Liver (tissue), 9 donors: ENCODE measurements around the gene DHX35. TPM values are rescaled to one million over a fixed set of nuclear protein-coding genes. Genes with fewer than 3 reads are reported as not detected.

Experiments
- DNase-seq: peaks from one replicate; pipeline ENCODE4 v3.0.0-alpha.2; 2017; ENCODE audit warnings: low spot score
- H3K27ac ChIP-seq, 2 donors: one replicate each; pipeline ENCODE4 v1.7.0; 2013; ENCODE audit warnings: inconsistent platforms in 2 of 2, low read length in 2 of 2, control low read depth in 1 of 2, low read depth in 1 of 2, mild to moderate bottlenecking in 1 of 2
- H3K27me3 ChIP-seq, 4 donors: one replicate each; pipeline versions ENCODE4 v1.6.1 to v1.7.0; 2013; ENCODE audit warnings: low read length in 3 of 4, inconsistent platforms in 1 of 4, mild to moderate bottlenecking in 1 of 4, moderate library complexity in 1 of 4; ENCODE audit not compliant: control insufficient read depth in 4 of 4, insufficient read depth in 4 of 4
- H3K36me3 ChIP-seq, 4 donors: one replicate each; pipeline versions ENCODE4 v1.6.1 to v1.7.0; 2013; ENCODE audit warnings: low read length in 3 of 4, mild to moderate bottlenecking in 3 of 4, low read depth in 1 of 4, moderate library complexity in 1 of 4; ENCODE audit not compliant: control insufficient read depth in 4 of 4, insufficient read depth in 3 of 4
- H3K4me1 ChIP-seq, 4 donors: one replicate each; pipeline versions ENCODE4 v1.6.1 to v1.7.0; 2013; ENCODE audit warnings: low read length in 3 of 4, mild to moderate bottlenecking in 3 of 4, moderate library complexity in 1 of 4; ENCODE audit not compliant: control insufficient read depth in 4 of 4, insufficient read depth in 4 of 4
- H3K4me3 ChIP-seq, 3 donors: one replicate each; pipeline versions ENCODE4 v1.6.1 to v1.7.0; 2013; ENCODE audit warnings: low read length in 3 of 3, control low read depth in 1 of 3, low read depth in 1 of 3, mild to moderate bottlenecking in 1 of 3
- H3K9ac ChIP-seq, 2 donors: one replicate each; pipeline ENCODE4 v1.7.0; 2013; ENCODE audit warnings: low read length in 2 of 2, mild to moderate bottlenecking in 2 of 2, moderate library complexity in 2 of 2, control low read depth in 1 of 2, low read depth in 1 of 2
- H3K9me3 ChIP-seq, 4 donors: one replicate each; pipeline versions ENCODE4 v1.6.1 to v1.7.0; 2013; ENCODE audit warnings: low read length in 3 of 4; ENCODE audit not compliant: control insufficient read depth in 4 of 4
- EGR1 ChIP-seq, 2 donors: IDR thresholded peaks; 2 replicates each; pipeline ENCODE4 v1.6.1; 2016 to 2018; ENCODE audit warnings: antibody characterized with exemption in 2 of 2, low read depth in 2 of 2
- FOXA1 ChIP-seq: IDR thresholded peaks from 2 replicates; pipeline ENCODE4 v1.6.1; 2016; ENCODE audit warnings: antibody characterized with exemption
- FOXA2 ChIP-seq: IDR thresholded peaks from 2 replicates; pipeline ENCODE4 v1.6.1; 2016; ENCODE audit warnings: antibody characterized with exemption
- GABPA ChIP-seq, 2 donors: IDR thresholded peaks in 1 of 2; conservative IDR thresholded peaks in 1 of 2; 2 replicates each; pipeline ENCODE4 v1.6.1; 2016; ENCODE audit warnings: antibody characterized with exemption in 2 of 2, mild to moderate bottlenecking in 1 of 2, moderate library complexity in 1 of 2
- HNF4A ChIP-seq, 2 donors: conservative IDR thresholded peaks; 2 replicates each; pipeline ENCODE4 v1.6.1; 2016; ENCODE audit warnings: antibody characterized with exemption in 2 of 2, mild to moderate bottlenecking in 2 of 2
- HNF4G ChIP-seq: IDR thresholded peaks from 2 replicates; pipeline ENCODE4 v1.6.1; 2016; ENCODE audit warnings: antibody characterized with exemption
- JUND ChIP-seq, 2 donors: IDR thresholded peaks; 2 replicates each; pipeline ENCODE4 v1.6.1; 2016; ENCODE audit warnings: antibody characterized with exemption in 2 of 2
- NR2F2 ChIP-seq: IDR thresholded peaks from 2 replicates; pipeline ENCODE4 v1.6.1; 2016; ENCODE audit warnings: antibody characterized with exemption
- RAD21 ChIP-seq, 2 donors: IDR thresholded peaks; 2 replicates each; pipeline ENCODE4 v1.6.1; 2016; ENCODE audit warnings: antibody characterized with exemption in 2 of 2, mild to moderate bottlenecking in 2 of 2
- RXRA ChIP-seq, 2 donors: IDR thresholded peaks; 2 replicates each; pipeline ENCODE4 v1.6.1; 2017 to 2018; ENCODE audit warnings: antibody characterized with exemption in 2 of 2, mild to moderate bottlenecking in 1 of 2
- SP1 ChIP-seq: IDR thresholded peaks from 2 replicates; pipeline ENCODE4 v1.6.1; 2018; ENCODE audit warnings: antibody characterized with exemption, mild to moderate bottlenecking
- YY1 ChIP-seq: IDR thresholded peaks from 2 replicates; pipeline ENCODE4 v1.6.1; 2016; ENCODE audit warnings: antibody characterized with exemption, mild to moderate bottlenecking
- WGBS: extraction: QIAGEN DNeasy Blood & Tissue Kit; methylation state at CpG from one replicate; pipeline ENCODE4 v1.1.7; 2013; 5-methylcytosine and 5-hydroxymethylcytosine counted together
- polyA plus RNA-seq, 2 donors: library from polyadenylated mRNA; stranded (reverse) in 1 of 2; unstranded in 1 of 2; fragments of 200-250 nt in 1 of 2; fragments of >200 nt in 1 of 2; fragmentation: Nextera tagmentation in 1 of 2; extraction: Ambion mirVana in 1 of 2; gene quantifications; one replicate each; pipeline versions ENCODE4 v1.2.1 to v1.2.3, GENCODE V29; 2013 to 2015
- total RNA-seq, 2 donors: library from RNA; depleted of rRNA; stranded (reverse); fragments of >200 nt; gene quantifications; one replicate each; pipeline ENCODE4 v1.2.3, GENCODE V29; 2014
- TF ChIP-seq, protein P1 (sequence below): IDR thresholded peaks from 2 replicates; pipeline ENCODE4 v1.6.1; 2016; ENCODE audit warnings: antibody characterized with exemption
- TF ChIP-seq, protein P2 (sequence below): IDR thresholded peaks from 2 replicates; pipeline ENCODE4 v1.6.1; 2016; ENCODE audit warnings: antibody characterized with exemption
- TF ChIP-seq, protein P3 (sequence below): fragments of 150-350 bp; IDR thresholded peaks from 2 replicates; pipeline ENCODE4 v1.5.1; 2017; ENCODE audit warnings: improper control_type of control experiment, low read depth, low read length; ENCODE audit not compliant: missing input control
- TF ChIP-seq, protein P4 (sequence below): IDR thresholded peaks from 2 replicates; pipeline ENCODE4 v1.6.1; 2016; ENCODE audit warnings: antibody characterized with exemption, mild to moderate bottlenecking
- TF ChIP-seq, protein P5 (sequence below): IDR thresholded peaks from 2 replicates; pipeline ENCODE4 v1.6.1; 2016; ENCODE audit warnings: antibody characterized with exemption
- donor health status: healthy.
- donor health status: healthy.
- donor health status: healthy.
- donor health status: healthy.
- donor health status: healthy.

The DHX35 gene
- total and polyA plus RNA-seq, 4 donors = 2.7 to 10.6 (median 4.8) TPM

DNA sequence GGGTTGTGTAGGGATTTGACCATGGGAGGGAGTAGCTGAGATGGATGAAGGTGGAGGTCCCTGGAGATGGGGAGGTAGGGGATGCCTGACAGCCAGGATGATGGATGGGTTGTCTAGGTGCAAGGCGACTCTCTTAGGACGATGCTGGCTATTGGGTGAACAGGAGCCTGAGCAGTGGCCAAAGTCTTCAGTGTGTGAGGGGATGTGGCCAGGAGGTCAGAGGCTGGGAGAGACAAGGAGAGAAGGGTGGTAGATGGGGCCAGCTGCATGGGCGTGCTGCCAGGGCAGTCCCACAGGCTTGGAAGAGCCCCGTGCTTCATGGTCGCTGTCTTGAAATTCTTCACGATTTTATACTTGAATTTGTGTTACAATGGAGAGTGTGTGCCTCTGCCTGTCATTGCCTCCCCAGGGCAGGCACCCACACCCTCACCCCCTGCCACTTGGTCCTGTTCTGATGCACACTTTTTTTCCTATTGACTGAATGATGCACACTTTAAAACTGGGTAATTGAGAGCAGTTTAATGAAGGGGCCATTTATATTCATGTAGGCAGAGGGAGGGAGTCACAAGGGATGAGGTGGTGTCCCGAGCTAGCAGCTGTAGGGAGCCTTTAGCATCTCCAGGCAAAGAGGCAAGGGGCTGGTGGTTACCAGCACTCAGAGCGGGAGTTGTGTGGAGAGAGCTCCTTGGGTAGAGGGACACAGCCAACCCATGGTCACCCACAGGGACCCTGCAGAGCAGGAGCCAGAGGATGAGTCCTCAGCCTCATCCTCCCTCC is 120.7 kb downstream of the DHX35 start:
- H3K4me1 ChIP-seq = no peaks in the 10 kb centered on the region
- TF ChIP-seq RAD21 (IDR thresholded peaks at IDR 0.05) = no peak
- no peak for TF ChIP-seq FOXA2
- TF ChIP-seq GABPA (IDR thresholded peaks at IDR 0.05 in 1 of 2, conservative IDR thresholded peaks at IDR 0.05 in 1 of 2) = no peak
- TF ChIP-seq HNF4A (conservative IDR thresholded peaks at IDR 0.05) = no peak
- TF ChIP-seq, protein P1, sequence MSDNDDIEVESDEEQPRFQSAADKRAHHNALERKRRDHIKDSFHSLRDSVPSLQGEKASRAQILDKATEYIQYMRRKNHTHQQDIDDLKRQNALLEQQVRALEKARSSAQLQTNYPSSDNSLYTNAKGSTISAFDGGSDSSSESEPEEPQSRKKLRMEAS = no peak
- TF ChIP-seq SP1 = no peak
- no peak for TF ChIP-seq YY1
- no peak for TF ChIP-seq RXRA (IDR thresholded peaks at IDR 0.05)
- TF ChIP-seq FOXA1 = no peak
- TF ChIP-seq NR2F2 = no peak
- TF ChIP-seq, protein P2, sequence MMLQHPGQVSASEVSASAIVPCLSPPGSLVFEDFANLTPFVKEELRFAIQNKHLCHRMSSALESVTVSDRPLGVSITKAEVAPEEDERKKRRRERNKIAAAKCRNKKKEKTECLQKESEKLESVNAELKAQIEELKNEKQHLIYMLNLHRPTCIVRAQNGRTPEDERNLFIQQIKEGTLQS = no peak
- TF ChIP-seq, protein P3, sequence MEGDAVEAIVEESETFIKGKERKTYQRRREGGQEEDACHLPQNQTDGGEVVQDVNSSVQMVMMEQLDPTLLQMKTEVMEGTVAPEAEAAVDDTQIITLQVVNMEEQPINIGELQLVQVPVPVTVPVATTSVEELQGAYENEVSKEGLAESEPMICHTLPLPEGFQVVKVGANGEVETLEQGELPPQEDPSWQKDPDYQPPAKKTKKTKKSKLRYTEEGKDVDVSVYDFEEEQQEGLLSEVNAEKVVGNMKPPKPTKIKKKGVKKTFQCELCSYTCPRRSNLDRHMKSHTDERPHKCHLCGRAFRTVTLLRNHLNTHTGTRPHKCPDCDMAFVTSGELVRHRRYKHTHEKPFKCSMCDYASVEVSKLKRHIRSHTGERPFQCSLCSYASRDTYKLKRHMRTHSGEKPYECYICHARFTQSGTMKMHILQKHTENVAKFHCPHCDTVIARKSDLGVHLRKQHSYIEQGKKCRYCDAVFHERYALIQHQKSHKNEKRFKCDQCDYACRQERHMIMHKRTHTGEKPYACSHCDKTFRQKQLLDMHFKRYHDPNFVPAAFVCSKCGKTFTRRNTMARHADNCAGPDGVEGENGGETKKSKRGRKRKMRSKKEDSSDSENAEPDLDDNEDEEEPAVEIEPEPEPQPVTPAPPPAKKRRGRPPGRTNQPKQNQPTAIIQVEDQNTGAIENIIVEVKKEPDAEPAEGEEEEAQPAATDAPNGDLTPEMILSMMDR = no peak
- TF ChIP-seq, protein P4, sequence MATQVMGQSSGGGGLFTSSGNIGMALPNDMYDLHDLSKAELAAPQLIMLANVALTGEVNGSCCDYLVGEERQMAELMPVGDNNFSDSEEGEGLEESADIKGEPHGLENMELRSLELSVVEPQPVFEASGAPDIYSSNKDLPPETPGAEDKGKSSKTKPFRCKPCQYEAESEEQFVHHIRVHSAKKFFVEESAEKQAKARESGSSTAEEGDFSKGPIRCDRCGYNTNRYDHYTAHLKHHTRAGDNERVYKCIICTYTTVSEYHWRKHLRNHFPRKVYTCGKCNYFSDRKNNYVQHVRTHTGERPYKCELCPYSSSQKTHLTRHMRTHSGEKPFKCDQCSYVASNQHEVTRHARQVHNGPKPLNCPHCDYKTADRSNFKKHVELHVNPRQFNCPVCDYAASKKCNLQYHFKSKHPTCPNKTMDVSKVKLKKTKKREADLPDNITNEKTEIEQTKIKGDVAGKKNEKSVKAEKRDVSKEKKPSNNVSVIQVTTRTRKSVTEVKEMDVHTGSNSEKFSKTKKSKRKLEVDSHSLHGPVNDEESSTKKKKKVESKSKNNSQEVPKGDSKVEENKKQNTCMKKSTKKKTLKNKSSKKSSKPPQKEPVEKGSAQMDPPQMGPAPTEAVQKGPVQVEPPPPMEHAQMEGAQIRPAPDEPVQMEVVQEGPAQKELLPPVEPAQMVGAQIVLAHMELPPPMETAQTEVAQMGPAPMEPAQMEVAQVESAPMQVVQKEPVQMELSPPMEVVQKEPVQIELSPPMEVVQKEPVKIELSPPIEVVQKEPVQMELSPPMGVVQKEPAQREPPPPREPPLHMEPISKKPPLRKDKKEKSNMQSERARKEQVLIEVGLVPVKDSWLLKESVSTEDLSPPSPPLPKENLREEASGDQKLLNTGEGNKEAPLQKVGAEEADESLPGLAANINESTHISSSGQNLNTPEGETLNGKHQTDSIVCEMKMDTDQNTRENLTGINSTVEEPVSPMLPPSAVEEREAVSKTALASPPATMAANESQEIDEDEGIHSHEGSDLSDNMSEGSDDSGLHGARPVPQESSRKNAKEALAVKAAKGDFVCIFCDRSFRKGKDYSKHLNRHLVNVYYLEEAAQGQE = no peak
- TF ChIP-seq, protein P5, sequence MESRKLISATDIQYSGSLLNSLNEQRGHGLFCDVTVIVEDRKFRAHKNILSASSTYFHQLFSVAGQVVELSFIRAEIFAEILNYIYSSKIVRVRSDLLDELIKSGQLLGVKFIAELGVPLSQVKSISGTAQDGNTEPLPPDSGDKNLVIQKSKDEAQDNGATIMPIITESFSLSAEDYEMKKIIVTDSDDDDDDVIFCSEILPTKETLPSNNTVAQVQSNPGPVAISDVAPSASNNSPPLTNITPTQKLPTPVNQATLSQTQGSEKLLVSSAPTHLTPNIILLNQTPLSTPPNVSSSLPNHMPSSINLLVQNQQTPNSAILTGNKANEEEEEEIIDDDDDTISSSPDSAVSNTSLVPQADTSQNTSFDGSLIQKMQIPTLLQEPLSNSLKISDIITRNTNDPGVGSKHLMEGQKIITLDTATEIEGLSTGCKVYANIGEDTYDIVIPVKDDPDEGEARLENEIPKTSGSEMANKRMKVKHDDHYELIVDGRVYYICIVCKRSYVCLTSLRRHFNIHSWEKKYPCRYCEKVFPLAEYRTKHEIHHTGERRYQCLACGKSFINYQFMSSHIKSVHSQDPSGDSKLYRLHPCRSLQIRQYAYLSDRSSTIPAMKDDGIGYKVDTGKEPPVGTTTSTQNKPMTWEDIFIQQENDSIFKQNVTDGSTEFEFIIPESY = no peak
- no peak for TF ChIP-seq EGR1 (IDR thresholded peaks at IDR 0.05; ENCODE audit: low read depth in 2 of 2)
- no peak for TF ChIP-seq HNF4G
- no peak for TF ChIP-seq JUND (IDR thresholded peaks at IDR 0.05)
- H3K4me3 ChIP-seq = no peak overlapping the region
- H3K27me3 ChIP-seq = no peaks in the 10 kb centered on the region
- WGBS = 54% methylated on average over 8 of the region's 8 CpGs
- no peak overlapping the region for H3K9ac ChIP-seq
- DNase-seq = no peak
- H3K9me3 ChIP-seq = no peaks in the 10 kb centered on the region
- H3K27ac ChIP-seq = no peak overlapping the region
- no peaks in the 10 kb centered on the region for H3K36me3 ChIP-seq
